T-helper 2 cell treated with Interferon-gamma antibody and Interleukin-4, amounts not matched to agents 5 μg/mL and 100 μg/mL, for 36 hours (primary cell): ENCODE measurements around the gene CPEB4.
A peak's percentile ranks its signal among the peaks of the same experiment; 100 is the strongest.

ENCODE experiments used
- DNase-seq: peaks from one replicate; pipeline ENCODE4 v3.0.0; 2021; ENCODE audit warnings: low spot score
- H3K27ac Mint-ChIP-seq: one replicate; pipeline ENCODE4 v1.8.0; 2021; ENCODE audit warnings: mild to moderate bottlenecking, mixed read lengths
- H3K27me3 Mint-ChIP-seq: one replicate; pipeline ENCODE4 v1.8.0; 2021; ENCODE audit warnings: low read depth, mixed read lengths
- H3K36me3 Mint-ChIP-seq: one replicate; pipeline ENCODE4 v1.8.0; 2021; ENCODE audit warnings: low read depth, mixed read lengths
- H3K4me1 Mint-ChIP-seq: one replicate; pipeline ENCODE4 v1.8.0; 2021; ENCODE audit warnings: low read depth, mixed read lengths
- H3K4me3 Mint-ChIP-seq: one replicate; pipeline ENCODE4 v1.8.0; 2022; ENCODE audit warnings: mild to moderate bottlenecking, moderate library complexity, mixed read lengths
- H3K9me3 Mint-ChIP-seq: one replicate; pipeline ENCODE4 v1.8.0; 2021; ENCODE audit warnings: mixed read lengths

Gene CPEB4

DNA sequence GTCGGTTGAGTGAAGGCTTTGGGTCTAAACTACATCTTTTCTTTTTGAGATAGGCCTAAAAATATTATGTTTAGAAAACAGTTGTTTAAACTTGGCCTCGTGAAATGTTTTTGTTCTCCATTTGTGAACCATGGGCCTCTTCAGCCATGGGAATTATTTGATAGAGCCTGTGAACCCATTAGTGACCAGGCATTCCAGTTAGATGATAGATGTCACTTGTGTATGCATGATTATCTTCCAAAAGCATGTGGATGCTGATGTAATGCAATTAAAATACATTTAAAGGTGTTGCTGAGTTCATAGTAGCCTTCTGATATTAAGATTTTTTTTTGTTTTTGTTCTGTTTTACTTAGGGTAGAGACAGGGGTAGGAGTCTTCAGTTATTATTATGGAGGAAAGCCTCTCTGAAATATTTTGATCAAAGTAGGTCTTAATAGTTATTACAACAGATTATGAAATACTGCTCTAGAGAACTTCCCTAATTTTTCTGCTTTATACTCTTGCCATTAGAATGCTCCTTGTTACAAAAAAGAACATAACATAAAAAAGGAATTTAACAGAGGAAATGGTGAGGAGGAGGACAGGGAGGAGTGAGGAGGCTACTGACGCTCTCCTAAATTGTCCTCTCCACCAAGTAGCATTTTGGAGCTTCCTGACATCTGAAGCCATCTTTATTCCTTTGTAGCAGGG, 32.9 kb downstream of the CPEB4 start:
- H3K4me1 Mint-ChIP-seq = peaks cover 6% of the 10 kb centered on the region
- H3K4me3 Mint-ChIP-seq = no peak overlapping the region
- no peak for DNase-seq
- H3K27ac Mint-ChIP-seq = no peak overlapping the region
- no peaks in the 10 kb centered on the region for H3K27me3 Mint-ChIP-seq
- H3K9me3 Mint-ChIP-seq = no peaks in the 10 kb centered on the region
- H3K36me3 Mint-ChIP-seq = peaks cover 2% of the 10 kb centered on the region

- Mint-ChIP-seq H3K36me3 (peaks cover 2% of the 10 kb centered on the region), H3K27me3 (no peaks in the 10 kb centered on the region), H3K9me3 (no peaks in the 10 kb centered on the region), H3K4me3 (no peak overlapping the region), H3K27ac (no peak overlapping the region), H3K4me1 (peaks cover 3% of the 10 kb centered on the region)
- DNase-seq = no peak
Measured at GRCh38 chr5:173922527-173922926, 34.4 kb downstream of the CPEB4 start.

DNA sequence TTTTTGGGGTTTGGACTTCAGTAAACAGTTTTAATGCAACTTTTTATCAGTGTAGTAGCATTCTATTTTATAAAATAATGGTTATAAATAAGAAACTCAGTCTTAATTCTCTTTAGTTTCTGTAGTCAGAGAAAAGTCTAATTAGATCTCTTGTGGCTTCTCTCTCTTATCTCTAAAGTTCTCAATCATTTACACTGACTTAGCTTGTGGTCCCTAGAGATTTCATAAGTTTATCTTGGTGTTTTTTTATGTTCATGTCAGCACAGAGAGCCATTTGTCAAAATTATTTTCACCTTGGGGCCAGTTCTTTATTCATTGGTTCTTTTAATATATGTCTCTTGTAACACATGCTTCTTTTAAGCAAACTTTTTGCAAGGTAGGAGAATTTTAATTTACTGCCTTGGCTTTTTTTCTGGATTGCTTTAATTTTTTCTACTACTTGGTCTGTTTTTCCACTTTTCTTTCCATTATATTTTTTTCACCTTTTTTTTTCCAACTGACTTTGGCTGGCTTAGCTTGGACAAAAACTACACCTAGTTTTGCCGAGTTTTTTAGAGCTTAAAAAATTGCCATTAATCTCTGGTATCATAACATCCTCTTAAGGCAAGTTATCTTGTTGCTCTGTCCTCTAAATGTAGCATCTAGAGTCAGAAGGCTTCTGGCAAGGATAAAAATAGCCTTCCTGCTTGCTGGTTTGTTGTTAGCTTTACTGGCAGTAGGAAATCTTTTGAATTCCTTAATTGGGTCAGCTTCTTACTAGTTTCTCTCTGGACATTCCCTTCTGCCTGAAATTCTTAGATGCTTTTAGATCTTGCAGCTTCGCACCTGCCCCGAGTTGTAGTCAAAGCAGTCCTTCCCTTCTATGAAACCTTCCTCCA, 35.3 kb downstream of the CPEB4 start:
- no peak overlapping the region for H3K27ac Mint-ChIP-seq
- H3K27me3 Mint-ChIP-seq = no peaks in the 10 kb centered on the region
- peaks cover 3% of the 10 kb centered on the region for H3K4me1 Mint-ChIP-seq
- H3K36me3 Mint-ChIP-seq = peaks cover 2% of the 10 kb centered on the region
- H3K9me3 Mint-ChIP-seq = no peaks in the 10 kb centered on the region
- H3K4me3 Mint-ChIP-seq = no peak overlapping the region
- DNase-seq = no peak

DNA sequence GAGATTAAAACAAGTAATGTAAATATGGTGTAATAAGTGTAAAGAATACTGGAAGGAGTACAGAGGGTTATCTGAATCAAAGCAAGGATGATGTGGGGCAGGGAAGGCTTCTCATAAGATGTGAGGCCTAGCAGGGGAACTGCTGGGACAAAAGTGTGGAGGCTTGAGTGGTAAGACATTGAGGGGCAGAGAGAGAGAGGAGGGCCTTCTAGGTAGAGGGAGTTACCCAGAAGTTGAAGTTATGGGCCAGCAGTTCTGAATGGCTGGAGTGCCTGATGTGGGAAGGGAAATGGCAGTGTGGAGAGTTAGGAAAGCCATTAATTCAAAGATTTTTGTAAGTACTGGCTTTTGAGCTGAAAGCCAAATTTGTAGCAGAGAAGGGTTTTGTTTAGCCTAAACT, 36.8 kb downstream of the CPEB4 start:
- H3K9me3 Mint-ChIP-seq = no peaks in the 10 kb centered on the region
- no peak for DNase-seq
- H3K36me3 Mint-ChIP-seq = peaks cover 2% of the 10 kb centered on the region
- peaks cover 3% of the 10 kb centered on the region for H3K4me1 Mint-ChIP-seq
- no peak overlapping the region for H3K27ac Mint-ChIP-seq
- H3K4me3 Mint-ChIP-seq = no peak overlapping the region
- no peaks in the 10 kb centered on the region for H3K27me3 Mint-ChIP-seq

DNA sequence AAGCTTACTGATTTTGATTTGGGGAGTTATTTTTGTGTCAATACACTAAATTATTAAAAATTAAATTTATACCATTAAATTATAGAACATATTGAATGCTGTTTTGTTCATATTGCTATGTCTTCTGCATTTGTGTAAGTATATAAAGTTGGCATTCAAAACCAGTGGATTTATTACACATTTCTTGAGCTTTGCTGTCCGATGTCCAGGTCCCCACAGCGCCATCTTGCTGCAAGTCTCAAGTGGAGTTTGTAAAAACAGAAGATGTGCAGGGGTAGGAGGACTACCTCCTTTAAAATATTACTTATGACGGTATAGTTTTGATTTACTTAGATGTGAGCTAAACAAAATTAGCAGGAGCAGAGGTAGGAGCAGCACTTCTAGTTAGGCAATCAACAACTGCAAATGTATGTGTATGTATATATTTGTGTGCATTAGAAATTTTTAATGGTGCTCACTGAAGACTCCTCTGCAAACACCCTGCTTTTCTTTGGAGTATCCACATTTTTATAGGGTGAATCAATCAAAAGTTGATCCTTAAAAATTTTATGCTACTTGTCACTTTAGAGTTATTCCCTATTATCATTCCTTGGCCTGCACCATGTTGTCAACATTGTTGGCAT, 37.4 kb downstream of the CPEB4 start:
- Mint-ChIP-seq H3K36me3 (peaks cover 2% of the 10 kb centered on the region), H3K9me3 (no peaks in the 10 kb centered on the region), H3K27me3 (no peaks in the 10 kb centered on the region), H3K27ac (no peak overlapping the region), H3K4me3 (no peak overlapping the region), H3K4me1 (peaks cover 3% of the 10 kb centered on the region)
- peak; percentile 8 for DNase-seq

GRCh38 chr5:173926359-173926758, 38.2 kb downstream of the CPEB4 start:
- H3K9me3 Mint-ChIP-seq = no peaks in the 10 kb centered on the region
- H3K36me3 Mint-ChIP-seq = peaks cover 2% of the 10 kb centered on the region
- peaks cover 3% of the 10 kb centered on the region for H3K4me1 Mint-ChIP-seq
- H3K27ac Mint-ChIP-seq = no peak overlapping the region
- no peaks in the 10 kb centered on the region for H3K27me3 Mint-ChIP-seq
- no peak overlapping the region for H3K4me3 Mint-ChIP-seq
- DNase-seq = no peak

DNA sequence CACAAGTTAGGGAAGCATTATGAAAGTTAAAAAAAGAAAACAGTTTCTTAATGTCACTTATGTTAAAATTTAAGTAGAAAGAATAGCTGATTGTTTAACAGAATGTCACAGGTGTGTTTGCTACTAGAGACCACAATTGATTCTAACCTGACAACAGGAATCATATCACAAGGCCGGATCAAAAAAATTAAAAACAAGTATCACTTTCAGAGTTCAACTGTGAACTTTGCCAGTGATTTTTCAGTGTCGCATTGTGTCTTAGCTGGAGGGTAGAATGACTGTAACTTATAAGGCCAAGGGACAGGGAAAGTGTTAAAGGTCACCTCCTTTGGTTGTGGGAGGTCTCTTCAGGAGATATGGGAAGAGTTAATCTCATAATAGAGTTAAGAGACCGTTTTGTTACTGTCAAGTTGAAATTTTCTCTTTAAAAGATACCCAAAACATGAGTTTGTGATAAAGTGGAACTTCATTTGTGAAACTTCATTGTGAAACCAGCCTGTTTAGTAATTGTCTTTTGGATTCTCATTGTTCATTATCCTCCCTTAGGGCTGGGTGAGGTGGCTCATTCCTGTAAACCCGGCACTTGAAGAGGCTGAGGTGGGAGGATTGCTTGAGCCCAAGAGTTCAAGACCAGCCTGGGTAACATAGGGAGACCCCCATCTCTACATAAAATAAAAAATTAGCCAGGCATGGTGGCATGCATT, 40.9 kb downstream of the CPEB4 start:
- no peak for DNase-seq
- Mint-ChIP-seq H3K27me3 (no peaks in the 10 kb centered on the region), H3K27ac (no peak overlapping the region), H3K9me3 (no peaks in the 10 kb centered on the region), H3K4me1 (no peaks in the 10 kb centered on the region), H3K36me3 (peaks cover 2% of the 10 kb centered on the region), H3K4me3 (no peak overlapping the region)

GRCh38 chr5:173932695-173933139, 44.6 kb downstream of the CPEB4 start:
- Mint-ChIP-seq H3K9me3 (no peaks in the 10 kb centered on the region), H3K27me3 (no peaks in the 10 kb centered on the region), H3K36me3 (peaks cover 2% of the 10 kb centered on the region), H3K4me1 (no peaks in the 10 kb centered on the region), H3K4me3 (no peak overlapping the region), H3K27ac (no peak overlapping the region)
- no peak for DNase-seq

- Mint-ChIP-seq H3K36me3 (peaks cover 2% of the 10 kb centered on the region), H3K27ac (no peak overlapping the region), H3K4me3 (no peak overlapping the region)
Measured at GRCh38 chr5:173933901-173934300, 45.8 kb downstream of the CPEB4 start.

DNA sequence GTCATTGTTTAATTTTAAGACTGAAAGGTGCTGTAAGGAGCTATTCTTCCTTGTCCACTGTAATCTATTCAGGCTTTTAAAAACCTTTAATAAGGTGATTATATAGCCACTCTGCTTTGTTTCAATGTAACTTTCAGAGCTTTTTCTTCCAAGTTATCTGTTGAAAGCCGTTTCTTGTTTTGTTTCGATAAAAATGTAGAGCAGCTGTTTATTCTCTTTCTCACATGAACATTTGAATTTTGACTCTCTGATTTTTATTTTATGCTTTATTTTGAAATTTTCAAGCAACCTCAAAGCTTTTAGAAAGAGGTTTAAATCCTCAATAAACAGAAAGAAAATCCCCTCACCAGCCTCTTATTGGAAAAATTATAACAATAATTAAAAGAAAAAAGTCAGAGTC, 47.2 kb downstream of the CPEB4 start:
- Mint-ChIP-seq H3K27me3 (no peaks in the 10 kb centered on the region), H3K4me3 (no peak overlapping the region), H3K9me3 (no peaks in the 10 kb centered on the region), H3K4me1 (no peaks in the 10 kb centered on the region), H3K36me3 (peaks cover 2% of the 10 kb centered on the region), H3K27ac (no peak overlapping the region)
- DNase-seq = no peak

More at GRCh38 chr5:173933901-173934300, 45.8 kb downstream of the CPEB4 start:
- Mint-ChIP-seq H3K9me3 (no peaks in the 10 kb centered on the region), H3K27me3 (no peaks in the 10 kb centered on the region), H3K4me1 (no peaks in the 10 kb centered on the region)
- no peak for DNase-seq

DNA sequence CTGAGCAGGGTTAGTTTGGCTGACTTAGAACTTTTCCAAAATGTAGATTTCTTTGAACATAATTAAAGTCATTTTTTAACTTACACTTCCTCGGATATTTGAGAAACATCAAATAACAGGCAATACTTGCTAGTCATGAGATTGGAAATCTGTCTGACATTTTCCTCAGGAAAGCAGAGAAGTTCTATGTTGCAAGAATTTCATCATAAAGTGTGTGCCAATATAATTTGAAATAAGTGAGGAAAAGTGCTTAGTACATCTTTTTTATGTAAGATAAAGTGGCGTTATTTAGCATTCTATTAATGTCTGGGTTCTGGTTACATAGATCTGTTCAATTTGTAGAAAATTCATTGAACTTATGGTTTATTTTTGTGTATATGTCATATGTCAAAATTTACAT, 52.1 kb downstream of the CPEB4 start:
- no peaks in the 10 kb centered on the region for H3K4me1 Mint-ChIP-seq
- H3K27me3 Mint-ChIP-seq = no peaks in the 10 kb centered on the region
- DNase-seq = no peak
- H3K9me3 Mint-ChIP-seq = no peaks in the 10 kb centered on the region
- no peak overlapping the region for H3K4me3 Mint-ChIP-seq
- no peak overlapping the region for H3K27ac Mint-ChIP-seq
- H3K36me3 Mint-ChIP-seq = peaks cover 2% of the 10 kb centered on the region

- H3K27ac Mint-ChIP-seq = no peak overlapping the region
- H3K9me3 Mint-ChIP-seq = no peaks in the 10 kb centered on the region
- peaks cover 2% of the 10 kb centered on the region for H3K36me3 Mint-ChIP-seq
- no peaks in the 10 kb centered on the region for H3K4me1 Mint-ChIP-seq
- no peak overlapping the region for H3K4me3 Mint-ChIP-seq
- no peaks in the 10 kb centered on the region for H3K27me3 Mint-ChIP-seq
- DNase-seq = no peak
Measured at GRCh38 chr5:173941102-173941501, 53.0 kb downstream of the CPEB4 start.

GRCh38 chr5:173941758-173942401, 53.7 kb downstream of the CPEB4 start:
- H3K27me3 Mint-ChIP-seq = no peaks in the 10 kb centered on the region
- H3K27ac Mint-ChIP-seq = no peak overlapping the region
- H3K4me3 Mint-ChIP-seq = no peak overlapping the region
- H3K9me3 Mint-ChIP-seq = no peaks in the 10 kb centered on the region
- peaks cover 2% of the 10 kb centered on the region for H3K36me3 Mint-ChIP-seq
- DNase-seq = no peak
- H3K4me1 Mint-ChIP-seq = no peaks in the 10 kb centered on the region
